ENCODE data around the gene KCNIP2. TPM values are rescaled to one million over a fixed set of nuclear protein-coding genes. Genes with fewer than 3 reads are reported as not detected.

Gene KCNIP2
- total RNA-seq (100 to 1,000 TPM in 7 of 9 donors, 10 to 100 TPM in 2; 85.1 to 862 (median 174) TPM), polyA plus RNA-seq (100 to 1,000 TPM; 214 to 262 TPM)
- long read RNA-seq, donor 1, transcript KCNIP2-206 (10 exons, 1,989 nt): minor isoform, 14 of 451 reads
- long read RNA-seq, donor 1, transcript KCNIP2-208 (7 exons, 923 nt): minor isoform, 11 of 451 reads
- long read RNA-seq, donor 1, transcript KCNIP2-202 (8 exons, 663 nt): major isoform, 293 of 451 reads
- long read RNA-seq, donor 1, transcript KCNIP2-207 (9 exons, 2,489 nt): minor isoform, 23 of 451 reads
- long read RNA-seq, donor 1, partial matches to known transcripts: 9 of 451 reads
- long read RNA-seq, donor 1, other reads (novel, unspliced or antisense): 97 of 451 reads
- long read RNA-seq, donor 2, transcript KCNIP2-202 (8 exons, 663 nt): major isoform, 6 of 53 reads
- long read RNA-seq, donor 2, transcript KCNIP2-203 (8 exons, 2,089 nt): major isoform, 6 of 53 reads
- long read RNA-seq, donor 2, partial matches to known transcripts: 6 of 53 reads
- long read RNA-seq, donor 2, other reads (novel, unspliced or antisense): 32 of 53 reads
- long read RNA-seq, donor 3, transcript KCNIP2-202 (8 exons, 663 nt): major isoform, 210 of 301 reads
- long read RNA-seq, donor 3, transcript KCNIP2-208 (7 exons, 923 nt): minor isoform, 6 of 301 reads
- long read RNA-seq, donor 3, transcript KCNIP2-206 (10 exons, 1,989 nt): minor isoform, 9 of 301 reads
- long read RNA-seq, donor 3, transcript KCNIP2-207 (9 exons, 2,489 nt): minor isoform, 6 of 301 reads
- long read RNA-seq, donor 3, partial matches to known transcripts: 7 of 301 reads
- long read RNA-seq, donor 3, other reads (novel, unspliced or antisense): 61 of 301 reads

DNA sequence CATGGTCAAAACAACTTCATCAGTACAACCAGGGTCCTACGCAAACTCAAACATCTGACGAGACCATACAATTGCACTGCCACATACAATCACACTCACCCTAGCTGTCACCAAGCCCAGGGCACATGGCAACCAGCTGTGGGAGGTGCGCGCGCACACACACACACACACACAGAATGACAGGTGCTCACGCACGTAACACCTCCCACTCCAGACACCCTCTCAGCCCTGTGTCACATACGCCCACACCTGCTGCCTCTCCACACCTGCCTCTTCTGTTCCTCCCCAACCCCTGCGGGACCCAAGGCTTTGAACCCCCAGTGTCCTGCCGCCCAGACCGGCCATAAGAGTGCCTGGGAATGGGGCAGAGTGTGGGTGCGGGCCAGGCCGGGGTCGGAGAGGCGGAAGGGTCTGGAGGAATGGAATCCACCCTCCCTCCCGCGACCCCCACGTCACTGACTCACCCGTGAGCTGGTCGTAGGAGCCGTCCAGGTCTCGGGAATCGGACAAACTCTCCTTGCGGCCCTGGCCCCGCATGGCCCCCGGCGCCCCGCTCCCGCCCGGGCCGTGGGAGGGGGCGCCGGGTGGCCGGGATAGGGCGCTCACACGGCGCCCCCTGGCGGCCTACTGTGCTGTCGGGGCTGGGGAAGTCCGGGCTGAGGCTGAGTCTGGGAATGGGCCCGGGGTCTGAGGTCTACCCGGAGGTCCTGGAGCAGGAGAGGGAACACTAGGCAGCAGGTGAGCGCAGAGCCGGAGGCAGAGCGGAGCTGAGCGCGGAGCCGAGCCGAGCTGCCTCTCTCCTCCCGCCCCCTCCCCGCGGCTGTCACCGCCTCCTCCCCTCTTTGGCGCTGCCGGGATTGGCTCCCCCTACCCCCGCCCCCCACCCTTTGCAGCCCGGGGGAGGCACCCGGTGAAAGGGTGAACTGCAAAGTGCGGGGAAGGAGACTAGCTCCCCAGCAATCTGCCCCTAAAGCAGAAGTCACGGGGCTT lies at the start of gene KCNIP2:
Gene KCNIP2, minus strand, starts transcription at position 769 of the 990 bp plus-strand sequence. Its CDS starts 232 bp downstream, at position 537.
- TF ChIP-seq POLR2A (IDR thresholded peaks at IDR 0.05): no peak
- TF ChIP-seq, protein P1, sequence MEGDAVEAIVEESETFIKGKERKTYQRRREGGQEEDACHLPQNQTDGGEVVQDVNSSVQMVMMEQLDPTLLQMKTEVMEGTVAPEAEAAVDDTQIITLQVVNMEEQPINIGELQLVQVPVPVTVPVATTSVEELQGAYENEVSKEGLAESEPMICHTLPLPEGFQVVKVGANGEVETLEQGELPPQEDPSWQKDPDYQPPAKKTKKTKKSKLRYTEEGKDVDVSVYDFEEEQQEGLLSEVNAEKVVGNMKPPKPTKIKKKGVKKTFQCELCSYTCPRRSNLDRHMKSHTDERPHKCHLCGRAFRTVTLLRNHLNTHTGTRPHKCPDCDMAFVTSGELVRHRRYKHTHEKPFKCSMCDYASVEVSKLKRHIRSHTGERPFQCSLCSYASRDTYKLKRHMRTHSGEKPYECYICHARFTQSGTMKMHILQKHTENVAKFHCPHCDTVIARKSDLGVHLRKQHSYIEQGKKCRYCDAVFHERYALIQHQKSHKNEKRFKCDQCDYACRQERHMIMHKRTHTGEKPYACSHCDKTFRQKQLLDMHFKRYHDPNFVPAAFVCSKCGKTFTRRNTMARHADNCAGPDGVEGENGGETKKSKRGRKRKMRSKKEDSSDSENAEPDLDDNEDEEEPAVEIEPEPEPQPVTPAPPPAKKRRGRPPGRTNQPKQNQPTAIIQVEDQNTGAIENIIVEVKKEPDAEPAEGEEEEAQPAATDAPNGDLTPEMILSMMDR (IDR thresholded peaks at IDR 0.05): peak; percentile 35 to 61 (median 49)
- 25 to 52% (median 30%) methylated on average over 33 to 60 of the region's 60 CpGs for WGBS, 4 donors
- DNase-seq (peak in 4 of 5 donors; percentile 43 to 80 (median 72)), ATAC-seq (peak in 3 of 4 donors; percentile 15 to 34 (median 25))
- Histone ChIP-seq H3K36me3 (peaks cover 0 to 35% (median 22%) of the 10 kb centered on the region in 9 donors), H3K4me3 (peak within 1 kb of the TSS; percentile 27 to 62 (median 42)), H3K9me3 (no peaks in the 10 kb centered on the region), H3K4me1 (peaks cover 0 to 69% (median 29%) of the 10 kb centered on the region in 12 donors), H3K27ac (peak within 1 kb of the TSS in 9 of 12 donors; percentile 2 to 84 (median 60)), H3K27me3 (no peaks in the 10 kb centered on the region)
- intact Hi-C loops (cut with DNase I): loop anchor here in 5 of 10 donors (2.0 to 5.0 kb wide), 4 partner anchors 39 to 169 kb away; no protein-coding TSS in a partner anchor

- ATAC-seq: no peak
- DNase-seq: no peak
- Histone ChIP-seq H3K27me3 (no peaks in the 10 kb centered on the region), H3K4me1 (peaks cover 0 to 66% (median 16%) of the 10 kb centered on the region in 12 donors), H3K36me3 (peaks cover 0 to 13% (median 3%) of the 10 kb centered on the region in 9 donors), H3K27ac (peak overlapping the region in 8 of 12 donors; percentile 23 to 82 (median 70)), H3K9me3 (no peaks in the 10 kb centered on the region), H3K4me3 (no peak overlapping the region)
- 82 to 85% (median 84%) methylated on average over 4 of the region's 4 CpGs for WGBS, 4 donors
- intact Hi-C loops (cut with DNase I): loop anchor here in 4 of 10 donors (5.0 to 10.0 kb wide), 3 partner anchors 72 to 114 kb away; no protein-coding TSS in a partner anchor
- TF ChIP-seq, protein P1 (IDR thresholded peaks at IDR 0.05): no peak
- TF ChIP-seq POLR2A (IDR thresholded peaks at IDR 0.05): no peak
These were observed 49.3 kb upstream of the KCNIP2 start for GRCh38 chr10:101892782-101893391.
